ENCODE measurements around the gene TFCP2L1. TPM values are rescaled to one million over a fixed set of nuclear protein-coding genes. Genes with fewer than 3 reads are reported as not detected.

Gene TFCP2L1
- total and polyA plus RNA-seq, 4 donors: 0.06 to 1.5 (median 0.36) TPM

GRCh38 chr2:121170577-121170976 lies 114.4 kb downstream of the TFCP2L1 start (continued):
- no peak for TF ChIP-seq TAF1 (conservative IDR thresholded peaks at IDR 0.05)

DNA sequence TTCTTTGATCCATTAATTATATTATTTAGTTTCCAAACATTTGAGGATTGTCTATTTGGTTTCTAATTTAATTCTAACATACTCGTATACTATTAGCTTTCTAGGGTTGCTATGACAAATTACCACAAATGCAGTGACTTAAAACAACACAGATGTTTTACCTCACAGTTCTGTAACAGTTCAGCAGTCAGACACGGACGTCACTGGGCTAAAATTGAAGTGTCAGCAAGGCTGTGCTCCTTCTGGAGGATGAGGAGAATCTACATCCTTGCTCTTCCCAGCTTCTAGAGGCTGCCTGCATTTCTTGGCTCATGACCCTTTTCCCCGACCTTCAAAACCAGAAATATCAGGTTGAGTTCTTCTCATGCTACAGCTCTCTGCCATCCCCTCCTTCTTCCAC lies 117.6 kb downstream of the TFCP2L1 start:
- WGBS: 58% methylated on average over 4 of the region's 4 CpGs
- no peak for DNase-seq (ENCODE audit: low spot score)
- Histone ChIP-seq H3K27ac (ENCODE audit: low read depth in 1 of 2, low read length in 2 of 2) (no peak overlapping the region), H3K9ac (ENCODE audit: low read depth in 1 of 2, low read length in 2 of 2) (no peak overlapping the region), H3K4me3 (ENCODE audit: low read depth in 1 of 3, low read length in 3 of 3) (no peak overlapping the region), H3K27me3 (ENCODE audit: control insufficient read depth in 4 of 4, insufficient read depth in 4 of 4, low read length in 3 of 4) (peaks cover 0 to 4% (median 0%) of the 10 kb centered on the region in 4 donors), H3K9me3 (ENCODE audit: control insufficient read depth in 4 of 4, low read length in 3 of 4) (peaks cover 0 to 13% (median 4%) of the 10 kb centered on the region in 4 donors), H3K4me1 (ENCODE audit: control insufficient read depth in 4 of 4, insufficient read depth in 4 of 4, low read length in 3 of 4) (no peaks in the 10 kb centered on the region), H3K36me3 (ENCODE audit: control insufficient read depth in 4 of 4, insufficient read depth in 3 of 4, low read depth in 1 of 4, low read length in 3 of 4) (no peaks in the 10 kb centered on the region)
- TF ChIP-seq HNF4A (conservative IDR thresholded peaks at IDR 0.05) (no peak), NR2F2 (IDR thresholded peaks at IDR 0.05) (no peak), SP1 (IDR thresholded peaks at IDR 0.05) (no peak), CTCF (IDR thresholded peaks at IDR 0.05; ENCODE audit: low read depth, low read length, missing input control) (no peak), FOXA2 (IDR thresholded peaks at IDR 0.05) (no peak), RAD21 (IDR thresholded peaks at IDR 0.05) (no peak), FOXA1 (IDR thresholded peaks at IDR 0.05) (no peak), EGR1 (IDR thresholded peaks at IDR 0.05; ENCODE audit: low read depth in 2 of 2) (no peak), JUND (IDR thresholded peaks at IDR 0.05) (no peak), HNF4G (IDR thresholded peaks at IDR 0.05) (no peak), TAF1 (conservative IDR thresholded peaks at IDR 0.05) (no peak), GABPA (IDR thresholded peaks at IDR 0.05 in 1 of 2, conservative IDR thresholded peaks at IDR 0.05 in 1 of 2) (no peak), RXRA (IDR thresholded peaks at IDR 0.05) (no peak), YY1 (IDR thresholded peaks at IDR 0.05) (no peak)
- TF ChIP-seq, protein P1, sequence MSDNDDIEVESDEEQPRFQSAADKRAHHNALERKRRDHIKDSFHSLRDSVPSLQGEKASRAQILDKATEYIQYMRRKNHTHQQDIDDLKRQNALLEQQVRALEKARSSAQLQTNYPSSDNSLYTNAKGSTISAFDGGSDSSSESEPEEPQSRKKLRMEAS (IDR thresholded peaks at IDR 0.05): no peak
- TF ChIP-seq, protein P2, sequence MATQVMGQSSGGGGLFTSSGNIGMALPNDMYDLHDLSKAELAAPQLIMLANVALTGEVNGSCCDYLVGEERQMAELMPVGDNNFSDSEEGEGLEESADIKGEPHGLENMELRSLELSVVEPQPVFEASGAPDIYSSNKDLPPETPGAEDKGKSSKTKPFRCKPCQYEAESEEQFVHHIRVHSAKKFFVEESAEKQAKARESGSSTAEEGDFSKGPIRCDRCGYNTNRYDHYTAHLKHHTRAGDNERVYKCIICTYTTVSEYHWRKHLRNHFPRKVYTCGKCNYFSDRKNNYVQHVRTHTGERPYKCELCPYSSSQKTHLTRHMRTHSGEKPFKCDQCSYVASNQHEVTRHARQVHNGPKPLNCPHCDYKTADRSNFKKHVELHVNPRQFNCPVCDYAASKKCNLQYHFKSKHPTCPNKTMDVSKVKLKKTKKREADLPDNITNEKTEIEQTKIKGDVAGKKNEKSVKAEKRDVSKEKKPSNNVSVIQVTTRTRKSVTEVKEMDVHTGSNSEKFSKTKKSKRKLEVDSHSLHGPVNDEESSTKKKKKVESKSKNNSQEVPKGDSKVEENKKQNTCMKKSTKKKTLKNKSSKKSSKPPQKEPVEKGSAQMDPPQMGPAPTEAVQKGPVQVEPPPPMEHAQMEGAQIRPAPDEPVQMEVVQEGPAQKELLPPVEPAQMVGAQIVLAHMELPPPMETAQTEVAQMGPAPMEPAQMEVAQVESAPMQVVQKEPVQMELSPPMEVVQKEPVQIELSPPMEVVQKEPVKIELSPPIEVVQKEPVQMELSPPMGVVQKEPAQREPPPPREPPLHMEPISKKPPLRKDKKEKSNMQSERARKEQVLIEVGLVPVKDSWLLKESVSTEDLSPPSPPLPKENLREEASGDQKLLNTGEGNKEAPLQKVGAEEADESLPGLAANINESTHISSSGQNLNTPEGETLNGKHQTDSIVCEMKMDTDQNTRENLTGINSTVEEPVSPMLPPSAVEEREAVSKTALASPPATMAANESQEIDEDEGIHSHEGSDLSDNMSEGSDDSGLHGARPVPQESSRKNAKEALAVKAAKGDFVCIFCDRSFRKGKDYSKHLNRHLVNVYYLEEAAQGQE (IDR thresholded peaks at IDR 0.05): no peak
- TF ChIP-seq, protein P3, sequence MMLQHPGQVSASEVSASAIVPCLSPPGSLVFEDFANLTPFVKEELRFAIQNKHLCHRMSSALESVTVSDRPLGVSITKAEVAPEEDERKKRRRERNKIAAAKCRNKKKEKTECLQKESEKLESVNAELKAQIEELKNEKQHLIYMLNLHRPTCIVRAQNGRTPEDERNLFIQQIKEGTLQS (IDR thresholded peaks at IDR 0.05): no peak
- TF ChIP-seq, protein P4, sequence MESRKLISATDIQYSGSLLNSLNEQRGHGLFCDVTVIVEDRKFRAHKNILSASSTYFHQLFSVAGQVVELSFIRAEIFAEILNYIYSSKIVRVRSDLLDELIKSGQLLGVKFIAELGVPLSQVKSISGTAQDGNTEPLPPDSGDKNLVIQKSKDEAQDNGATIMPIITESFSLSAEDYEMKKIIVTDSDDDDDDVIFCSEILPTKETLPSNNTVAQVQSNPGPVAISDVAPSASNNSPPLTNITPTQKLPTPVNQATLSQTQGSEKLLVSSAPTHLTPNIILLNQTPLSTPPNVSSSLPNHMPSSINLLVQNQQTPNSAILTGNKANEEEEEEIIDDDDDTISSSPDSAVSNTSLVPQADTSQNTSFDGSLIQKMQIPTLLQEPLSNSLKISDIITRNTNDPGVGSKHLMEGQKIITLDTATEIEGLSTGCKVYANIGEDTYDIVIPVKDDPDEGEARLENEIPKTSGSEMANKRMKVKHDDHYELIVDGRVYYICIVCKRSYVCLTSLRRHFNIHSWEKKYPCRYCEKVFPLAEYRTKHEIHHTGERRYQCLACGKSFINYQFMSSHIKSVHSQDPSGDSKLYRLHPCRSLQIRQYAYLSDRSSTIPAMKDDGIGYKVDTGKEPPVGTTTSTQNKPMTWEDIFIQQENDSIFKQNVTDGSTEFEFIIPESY (IDR thresholded peaks at IDR 0.05): no peak

Other genes with a start within 250 kb of the TFCP2L1 start
- gene RNU4ATAC, start 245.7 kb upstream of the TFCP2L1 start, total RNA-seq: not detected
- gene RNU4ATAC, start 245.7 kb upstream of the TFCP2L1 start, polyA plus RNA-seq: 1 to 10 TPM in 1 of 2 donors, not detected in 1; 5.1 TPM

Measured in liver (tissue), 9 donors.